Ramos (cell line): ENCODE data around the gene PLCXD1.
"Not testable (repeated sequence)": the region's sequence is repeated elsewhere in the genome, so short reads cannot be mapped to it uniquely, and the experiment has no call there.

Experiments used
- in situ Hi-C: fragments of 300-500 bp; cut with MboI; formaldehyde crosslinking; loops from one replicate; pipeline ENCODE4 v1.14.3; 2022; ENCODE audit warnings: low sequenced_read_pairs; ENCODE audit not compliant: unreplicated experiment

The PLCXD1 gene

DNA sequence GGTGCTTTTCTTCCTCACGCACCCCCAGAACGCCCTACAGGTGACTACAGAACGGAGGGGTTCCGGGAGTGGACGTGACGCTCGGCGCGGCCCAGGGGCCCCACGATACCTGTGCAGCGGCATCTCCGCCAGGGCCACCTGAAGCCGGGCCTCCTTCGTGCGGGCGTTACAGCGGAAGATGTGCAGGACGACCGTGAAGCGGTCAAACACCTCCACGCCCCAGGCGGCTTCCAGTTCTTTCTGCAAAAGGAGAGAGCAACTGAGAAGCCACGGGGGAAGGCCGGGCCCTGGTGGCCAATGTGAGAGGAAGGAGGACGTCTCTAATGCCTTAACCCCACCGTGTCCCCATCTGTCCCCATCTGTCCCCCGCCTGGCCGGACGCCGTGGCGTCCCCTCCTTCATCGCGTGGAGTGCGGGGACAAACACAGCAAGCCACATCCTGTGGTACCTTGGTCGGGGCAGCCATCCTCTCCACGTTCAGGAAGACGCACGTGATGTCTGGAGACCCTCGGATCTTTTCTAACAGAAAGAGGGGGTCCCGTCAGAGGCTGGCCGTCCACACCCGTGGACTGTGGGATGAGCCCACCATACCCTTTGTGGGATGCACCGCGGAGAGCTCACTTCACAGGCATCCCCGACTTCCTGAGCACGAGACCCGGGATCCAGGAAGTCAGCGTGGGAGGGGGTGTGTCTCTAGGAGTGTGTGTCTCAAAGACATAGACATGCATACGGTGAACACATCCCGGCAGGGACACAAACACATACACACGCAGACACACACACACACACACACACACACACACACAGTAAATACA is 33.8 kb downstream of the PLCXD1 start:
- in situ Hi-C loops = no loop called here

DNA sequence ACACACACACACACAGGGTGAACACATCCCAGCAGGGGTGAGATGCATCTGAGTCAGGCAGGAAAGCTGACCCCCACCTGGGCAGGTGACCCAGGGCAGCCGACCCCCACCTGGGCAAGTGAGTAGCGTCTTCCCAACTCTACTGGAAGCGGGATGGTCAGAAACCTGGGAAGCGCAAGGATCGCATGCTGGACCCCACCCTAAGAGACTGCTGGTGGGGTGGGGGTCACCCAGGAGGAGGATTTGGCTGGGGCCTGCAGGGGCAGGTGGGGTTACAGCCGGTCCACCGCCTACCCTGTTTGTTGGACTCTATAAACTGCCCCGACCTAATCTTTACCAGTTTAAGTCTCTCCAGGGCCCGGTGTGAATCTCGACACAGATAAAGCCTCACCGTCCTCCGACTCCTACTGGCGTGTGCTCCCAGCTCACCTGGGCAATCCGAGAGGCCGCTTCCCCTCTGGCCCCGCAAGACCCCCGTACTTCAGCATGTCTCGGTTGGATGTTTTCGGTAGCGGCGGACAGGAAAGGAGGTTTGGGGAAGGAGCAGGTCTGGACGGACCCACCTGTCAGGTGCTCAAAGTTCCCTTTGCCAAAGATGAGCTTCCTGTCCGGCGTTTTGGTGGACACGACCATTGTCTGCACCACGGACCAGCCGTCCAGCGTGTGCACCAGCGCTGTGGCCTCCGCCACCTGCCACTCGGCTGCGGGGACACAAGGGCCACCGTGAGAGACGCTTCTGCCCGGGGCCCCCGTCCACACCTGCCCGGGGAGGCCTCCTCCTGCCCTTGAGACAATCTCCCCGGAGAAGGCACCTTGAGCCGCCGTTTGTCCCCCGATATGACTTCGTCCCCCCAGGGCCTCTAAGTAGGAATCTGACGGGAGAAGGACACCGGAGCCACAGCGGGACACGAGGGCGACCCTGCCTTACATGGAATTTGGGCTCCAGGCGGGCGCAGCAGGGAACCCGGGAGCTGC is 35.5 kb downstream of the PLCXD1 start:
- in situ Hi-C loops = no loop called here

DNA sequence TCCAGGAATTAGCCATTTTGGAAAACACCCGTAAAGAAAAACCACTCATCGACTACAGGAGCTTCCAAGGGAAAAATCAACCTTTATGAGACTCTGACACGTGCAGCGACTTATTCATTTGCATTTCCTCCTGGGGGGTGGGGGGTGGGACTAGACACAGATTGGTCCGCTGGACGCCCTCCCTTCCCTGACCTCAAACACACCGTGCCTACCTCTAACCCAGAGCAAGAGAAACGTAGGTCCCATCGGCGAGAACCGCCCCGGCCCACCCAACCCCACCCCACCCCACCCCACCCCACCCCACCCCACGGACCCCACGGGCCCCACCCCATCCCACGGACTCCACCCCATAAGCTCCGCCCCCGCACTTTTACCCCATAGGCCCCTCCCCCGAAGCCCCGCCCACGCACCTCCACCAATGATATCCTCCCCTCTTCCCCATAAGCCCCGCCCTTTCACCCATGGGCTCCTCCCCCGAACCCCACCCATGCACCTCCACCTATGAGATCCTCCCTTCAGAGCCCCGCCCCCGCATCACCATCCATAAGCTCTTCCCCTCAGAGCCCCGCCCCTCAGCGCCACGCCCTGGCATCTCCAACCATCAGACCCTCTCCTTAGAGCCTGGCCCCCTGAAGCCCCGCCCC is 36.4 kb downstream of the PLCXD1 start:
- in situ Hi-C loops = no loop called here

DNA sequence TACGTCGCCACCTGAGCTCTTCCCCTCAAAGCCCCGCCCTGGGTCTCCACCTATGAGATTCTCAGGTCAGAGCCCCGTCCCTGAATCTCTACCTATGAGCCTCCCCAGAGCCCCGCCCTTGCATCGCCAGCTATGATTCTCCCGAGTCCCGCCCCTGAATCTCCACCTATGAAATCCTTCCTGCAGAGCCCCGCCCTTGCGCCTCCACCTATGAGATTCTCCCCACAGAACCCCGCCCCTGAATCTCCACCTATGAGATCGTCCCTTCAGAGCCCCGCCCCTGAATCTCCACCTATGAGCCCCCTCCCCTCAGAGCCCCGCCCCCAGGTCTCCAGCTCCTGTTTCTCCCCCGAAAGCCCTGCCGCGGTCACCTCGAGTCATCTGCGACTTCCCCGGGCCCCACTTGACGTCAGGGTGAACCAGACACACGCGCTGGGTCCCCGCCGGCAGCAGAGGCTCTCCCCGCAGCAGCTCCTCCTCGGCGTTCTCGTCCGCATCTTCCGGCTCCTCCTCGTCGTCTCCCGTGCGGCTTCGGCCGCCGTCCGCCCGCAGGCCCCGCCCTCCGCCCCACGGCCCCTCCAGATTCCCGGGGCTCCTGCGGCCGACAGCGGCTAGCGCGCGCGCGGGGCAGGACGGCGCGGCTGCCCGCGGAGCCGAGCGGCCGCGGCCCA is 37.0 kb downstream of the PLCXD1 start:
- in situ Hi-C loops = no loop called here

DNA sequence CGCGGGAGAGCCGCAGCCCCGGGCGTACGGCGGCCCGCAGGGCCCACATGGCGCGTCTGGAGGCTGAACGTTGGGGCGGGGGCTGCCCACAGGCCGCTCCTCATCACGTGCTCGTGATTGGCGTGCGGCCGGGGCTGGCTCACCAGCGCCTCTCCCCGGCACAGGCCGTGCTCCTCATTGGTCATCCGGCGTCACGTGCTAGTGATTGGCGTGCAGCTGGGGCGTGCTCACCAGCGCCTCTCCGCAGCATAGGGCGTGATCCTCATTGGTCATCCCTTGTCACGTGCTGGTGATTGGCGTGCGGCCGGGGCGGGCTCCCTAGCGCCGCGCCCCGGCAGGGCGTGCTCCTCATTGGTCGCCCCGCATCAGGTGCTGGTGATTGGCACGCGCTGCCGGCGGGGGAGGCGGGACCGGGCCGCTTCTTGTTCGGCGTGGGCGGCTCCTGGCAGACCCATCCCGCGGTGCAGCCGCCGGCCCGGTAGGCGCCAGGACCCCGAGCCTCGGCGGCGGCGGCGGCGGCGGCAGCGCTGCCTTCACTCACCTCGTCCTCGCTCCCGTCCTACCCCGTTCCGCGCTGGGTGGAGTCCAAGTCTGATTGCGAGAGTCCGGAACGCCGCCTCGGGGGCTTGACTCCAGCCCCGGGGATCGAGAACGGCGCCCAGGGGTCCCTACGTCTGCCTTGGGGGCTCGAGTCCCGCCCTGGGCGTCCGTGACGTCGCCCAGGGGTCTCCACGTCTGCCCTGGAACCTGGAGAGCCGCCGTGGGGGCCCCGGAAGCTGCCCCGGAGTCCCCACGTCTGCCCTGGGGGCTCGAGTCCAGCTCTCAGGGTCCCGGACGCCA is 37.8 kb downstream of the PLCXD1 start, which contains the start of gene GTPBP6:
Gene GTPBP6 (minus strand): TSS at position 58 of the 840 bp plus-strand sequence. CDS start 9 bp downstream, at position 49.
- in situ Hi-C loops = no loop called here

DNA sequence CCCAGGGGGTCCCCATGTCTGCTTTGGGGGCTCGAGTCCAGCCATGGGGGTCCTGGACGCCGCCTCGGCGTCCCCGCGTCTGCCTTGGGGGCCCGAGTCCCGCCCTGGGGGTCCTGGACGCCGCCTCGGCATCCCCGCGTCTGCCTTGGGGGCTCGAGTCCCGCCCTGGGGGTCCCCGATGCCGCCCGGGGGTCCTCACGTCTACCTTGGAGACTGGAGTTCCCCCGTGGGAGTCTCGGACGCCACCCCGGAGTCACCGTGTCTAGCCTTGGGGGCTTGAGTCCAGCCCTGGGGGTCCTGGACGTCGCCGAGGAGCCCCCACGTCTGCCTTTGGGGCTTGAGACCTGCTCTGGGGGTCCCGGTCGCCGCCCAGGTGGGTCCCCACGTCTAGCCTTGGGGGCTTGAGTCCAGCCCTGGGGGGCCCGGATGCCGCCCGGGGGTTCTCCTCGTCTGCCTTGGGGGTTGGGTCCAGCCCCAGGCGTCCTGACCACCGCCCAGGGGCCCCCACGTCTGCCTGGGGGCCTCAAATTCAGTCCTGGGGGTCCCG is 38.5 kb downstream of the PLCXD1 start:
- in situ Hi-C loops = no loop called here

DNA sequence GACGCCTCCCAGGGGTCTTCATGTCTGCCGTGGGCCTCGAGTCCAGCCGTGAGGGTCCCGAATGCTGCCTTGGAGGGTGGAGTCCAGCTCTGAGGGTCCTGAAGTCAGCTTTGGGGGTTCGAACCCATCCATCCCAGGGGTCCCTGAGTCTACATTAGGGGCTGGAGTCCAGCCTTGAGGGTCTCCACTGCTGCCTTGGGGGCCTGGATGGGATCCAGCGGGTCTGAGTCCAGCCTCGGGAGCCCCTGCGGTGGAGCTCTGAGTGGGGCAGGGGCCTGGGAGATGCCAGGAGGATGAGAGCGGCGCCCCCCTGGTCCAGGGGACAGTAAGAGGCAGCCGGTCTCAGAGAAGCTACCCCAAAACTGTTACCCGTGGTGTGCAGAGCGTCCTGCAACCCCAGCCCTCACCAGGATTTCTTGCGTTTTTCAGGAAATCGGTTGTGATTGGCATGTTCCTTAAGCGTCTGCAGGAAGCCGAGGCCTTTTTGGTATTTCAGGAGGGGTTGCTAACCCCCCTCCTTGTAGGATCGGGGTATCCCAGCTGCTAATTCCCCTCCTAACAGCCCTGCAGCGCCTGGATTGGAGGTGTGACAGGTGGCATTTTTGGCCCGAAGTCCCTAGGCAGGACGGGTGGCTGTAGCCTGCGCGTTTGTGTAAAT is 39.1 kb downstream of the PLCXD1 start:
- in situ Hi-C loops = no loop called here

DNA sequence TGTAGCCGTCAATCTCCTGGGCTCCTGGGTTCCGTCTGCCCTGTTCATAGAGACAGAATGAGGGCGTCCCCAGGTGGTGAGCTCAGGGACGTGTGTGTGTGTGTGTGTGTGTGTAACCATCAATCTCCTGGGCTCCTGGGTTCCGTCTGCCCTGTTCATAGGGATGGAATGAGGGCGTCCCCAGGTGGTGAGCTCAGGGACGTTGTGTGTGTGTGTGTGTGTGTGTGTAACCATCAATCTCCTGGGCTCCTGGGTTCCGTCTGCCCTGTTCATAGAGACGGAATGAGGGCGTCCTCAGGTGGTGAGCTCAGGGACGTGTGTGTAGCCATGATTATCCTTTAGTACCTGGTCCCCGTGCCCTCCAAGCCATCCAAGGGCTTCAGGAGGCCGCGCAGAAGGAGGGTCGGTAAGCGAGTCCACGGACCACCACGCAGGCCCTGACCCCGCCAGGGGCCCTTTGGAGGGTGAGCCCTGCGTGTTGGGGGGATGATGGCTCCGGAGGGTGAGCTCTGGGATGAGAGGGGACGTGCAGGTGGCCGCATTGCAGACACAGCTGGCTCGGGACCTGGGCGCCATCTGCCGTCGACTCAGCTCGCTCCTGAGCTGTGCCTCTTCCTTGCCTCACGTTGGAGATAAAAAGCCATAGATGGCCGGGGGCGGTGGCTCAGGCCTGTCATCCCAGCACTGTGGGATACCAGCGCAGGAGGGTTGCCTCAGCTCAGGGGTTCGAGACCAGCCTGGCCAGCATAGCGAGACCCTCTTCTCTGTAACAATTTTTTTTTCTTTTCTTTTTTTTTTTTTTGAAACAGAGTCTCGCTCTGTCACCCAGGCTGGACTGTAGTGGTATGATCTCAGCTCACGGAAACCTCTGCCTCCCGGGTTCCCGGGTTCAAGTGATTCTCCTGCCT is 42.8 kb downstream of the PLCXD1 start:
- in situ Hi-C loops = no loop called here

DNA sequence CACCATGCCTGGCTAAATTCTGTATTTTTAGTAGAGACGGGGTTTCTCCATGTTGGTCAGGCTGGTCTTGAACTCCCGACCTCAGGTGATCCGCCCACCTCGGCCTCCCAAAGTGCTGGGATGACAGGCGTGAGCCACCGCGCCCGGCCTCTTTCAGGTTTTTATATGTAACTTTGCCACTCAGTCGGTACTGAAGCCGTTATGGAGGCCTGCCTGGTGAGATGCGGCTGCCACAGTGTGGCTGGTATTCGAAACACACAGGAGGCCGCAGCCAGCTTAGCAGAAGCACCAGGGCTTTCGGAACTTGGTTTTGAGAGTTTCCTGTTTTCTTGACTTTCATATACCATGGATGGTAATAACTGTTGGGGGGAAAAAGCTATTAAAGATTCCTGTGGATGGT is 43.5 kb downstream of the PLCXD1 start:
- in situ Hi-C loops = not testable (repeated sequence)

DNA sequence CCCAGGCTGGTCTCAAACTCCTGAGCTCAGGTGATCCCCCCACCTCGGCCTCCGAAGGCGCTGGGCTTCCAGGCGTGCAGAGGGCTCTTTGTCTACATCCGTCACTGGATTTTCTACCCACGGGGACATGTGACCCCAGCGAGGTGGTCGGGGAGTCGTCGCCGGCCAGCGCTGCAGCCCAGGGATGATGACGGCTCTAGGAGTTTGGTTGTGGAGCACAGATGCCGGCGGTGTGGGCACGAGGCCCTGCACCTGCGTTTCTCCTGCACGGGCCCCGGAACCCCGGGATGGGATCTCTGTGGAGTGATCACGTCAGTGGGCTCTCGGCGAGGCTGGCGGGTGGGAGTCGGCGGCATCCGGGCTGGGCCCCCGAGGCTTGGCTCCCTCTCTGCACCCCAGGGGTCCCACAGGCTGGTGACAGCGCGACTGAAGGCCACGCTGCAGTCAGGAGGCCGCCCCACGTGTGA is 46.5 kb downstream of the PLCXD1 start:
- in situ Hi-C loops = no loop called here

DNA sequence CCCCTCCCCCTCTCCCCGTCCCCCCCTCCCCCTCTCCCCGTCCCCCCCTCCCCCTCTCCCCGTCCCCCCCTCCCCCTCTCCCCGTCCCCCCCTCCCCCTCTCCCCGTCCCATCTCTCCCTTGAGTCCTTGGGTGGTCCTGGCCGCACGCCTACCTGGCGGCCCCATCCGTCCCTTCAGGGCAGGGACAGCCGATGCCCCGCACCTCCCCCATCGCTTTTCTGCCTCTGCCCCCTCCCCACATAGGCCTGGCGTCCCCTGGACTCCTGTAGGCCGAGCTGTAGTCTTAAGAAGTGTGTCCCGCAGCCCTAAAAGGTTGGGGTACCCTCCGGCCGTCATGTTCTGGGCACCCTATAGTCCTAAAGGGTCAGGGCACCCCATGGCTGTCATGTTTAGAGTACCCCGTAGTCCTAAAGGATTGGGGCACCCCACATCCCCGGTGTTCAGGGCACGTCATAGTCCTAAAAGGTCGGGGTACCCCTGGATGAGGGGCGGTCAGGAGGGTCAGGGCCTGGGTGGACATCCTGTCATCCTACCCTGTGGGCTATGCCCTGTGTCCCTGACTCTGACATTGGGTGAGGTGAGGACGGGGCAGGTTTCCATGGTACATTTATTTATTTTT is 48.2 kb downstream of the PLCXD1 start:
- in situ Hi-C loops = no loop called here

DNA sequence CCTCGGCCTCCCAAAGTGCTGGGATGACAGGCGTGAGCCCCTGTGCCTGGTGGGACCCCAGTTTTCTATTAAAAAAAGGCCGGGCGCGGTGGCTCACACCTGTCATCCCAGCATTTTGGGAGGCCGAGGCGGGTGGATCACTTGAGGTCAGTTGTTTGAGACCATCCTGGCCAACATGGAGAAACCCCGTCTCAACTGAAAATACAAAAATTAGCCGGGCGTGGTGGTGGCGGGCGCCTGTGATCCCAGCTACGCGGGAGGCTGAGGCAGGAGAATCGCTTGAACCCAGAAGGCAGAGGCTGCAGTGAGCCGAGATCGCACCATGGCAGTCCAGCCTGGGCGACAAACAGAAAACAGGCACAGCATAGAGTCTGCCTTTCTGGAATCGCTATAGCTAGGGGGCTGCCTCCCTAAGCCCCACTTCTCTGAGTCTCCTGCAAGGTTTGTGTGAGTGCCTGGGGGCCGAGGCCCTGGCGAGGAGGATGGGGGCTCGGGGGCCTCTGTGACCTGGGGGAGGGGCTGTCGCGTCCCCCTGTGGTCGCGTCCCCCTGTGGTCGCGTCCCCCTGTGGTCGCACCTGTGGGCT is 49.1 kb downstream of the PLCXD1 start:
- in situ Hi-C loops = not testable (repeated sequence)

DNA sequence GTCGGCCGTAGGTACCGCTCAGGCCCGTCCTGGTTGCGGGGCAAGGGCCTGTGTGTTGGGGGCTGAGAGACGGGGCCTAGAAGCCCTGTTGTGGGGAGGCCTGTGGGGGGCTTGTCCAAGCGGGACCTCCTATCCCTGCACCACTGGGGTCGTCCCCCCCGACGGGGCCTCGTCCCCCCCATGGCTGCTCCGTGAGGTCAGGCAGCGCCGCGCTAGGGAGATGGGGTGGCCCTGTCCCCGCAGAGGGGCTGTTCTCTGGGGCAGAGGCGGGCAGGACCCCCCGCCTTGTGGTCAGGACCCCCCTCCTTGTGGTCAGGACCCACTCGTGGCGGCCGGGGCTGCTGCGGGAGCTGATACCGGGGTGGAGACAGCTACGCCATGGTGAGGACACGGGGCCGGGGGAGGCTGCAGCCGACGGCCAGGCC is 49.6 kb downstream of the PLCXD1 start:
- in situ Hi-C loops = no loop called here

DNA sequence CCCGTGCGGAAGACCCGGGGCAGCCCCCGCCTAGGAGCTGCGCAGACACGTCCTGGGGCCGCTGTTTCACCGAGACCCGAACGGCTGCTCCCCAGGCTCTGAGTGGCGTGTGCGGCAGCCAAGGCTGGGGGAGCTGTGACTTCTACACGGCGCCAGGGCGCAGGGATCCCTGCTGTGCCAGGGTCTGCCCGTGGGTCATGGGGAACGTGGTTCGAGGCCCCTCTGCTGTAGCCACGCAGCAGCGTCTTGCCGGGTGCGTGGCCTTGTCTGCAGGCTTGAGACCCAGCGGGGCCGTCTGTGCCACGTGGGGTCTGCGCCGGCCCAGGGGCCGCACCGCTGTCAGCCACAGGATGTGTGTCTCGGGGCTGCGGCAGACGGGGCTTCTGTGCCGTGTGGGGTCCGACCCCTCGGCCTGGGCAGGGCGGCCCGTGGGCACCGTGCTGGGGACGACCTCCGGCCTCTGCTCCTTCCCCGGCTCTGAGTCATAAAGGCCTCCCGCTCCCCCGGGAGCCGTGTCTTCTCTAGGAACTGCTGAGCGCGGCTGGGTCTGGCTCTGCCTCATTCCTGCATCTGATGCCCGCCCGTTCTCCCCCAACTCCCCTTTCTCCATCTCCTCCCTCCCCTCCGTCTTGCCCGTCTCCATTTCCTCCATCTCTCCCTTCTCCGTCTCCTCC is 50.1 kb downstream of the PLCXD1 start:
- in situ Hi-C loops = no loop called here

DNA sequence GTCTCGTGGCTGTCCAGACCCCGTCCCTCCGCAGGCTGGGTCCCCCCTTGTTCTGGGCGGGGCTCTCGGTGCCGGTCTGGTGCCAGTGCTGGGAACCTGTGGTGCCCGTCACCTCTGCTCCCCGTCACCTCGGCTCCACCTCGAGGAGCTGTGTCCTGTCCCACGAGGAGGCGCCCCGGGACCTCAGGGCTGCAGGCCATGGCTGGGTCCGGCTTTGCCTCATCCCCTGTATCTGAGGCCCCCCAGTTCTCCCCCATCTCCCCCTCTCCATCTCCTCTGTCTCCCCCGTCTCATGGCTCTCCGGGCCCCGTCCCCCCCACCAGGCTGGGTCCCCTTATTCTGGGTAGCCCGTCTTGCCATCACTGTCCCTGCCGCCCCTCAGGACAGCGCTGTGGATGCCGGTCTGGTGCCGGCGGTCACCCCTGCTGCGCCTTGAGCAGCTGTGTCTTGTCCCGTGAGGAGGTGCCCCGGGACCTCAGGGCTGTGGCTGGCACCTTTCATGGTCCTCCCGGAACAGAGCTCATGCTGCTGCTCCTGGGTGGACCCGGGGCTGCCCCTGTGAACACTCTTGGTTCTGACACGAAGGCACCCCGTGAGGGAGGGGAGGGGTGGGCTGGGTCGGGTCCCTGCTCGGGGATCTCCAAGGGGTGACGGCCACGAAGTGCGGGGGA is 50.8 kb downstream of the PLCXD1 start:
- in situ Hi-C loops = no loop called here
